T-helper 17 cell (primary cell): Measurements from ENCODE around the gene AXIN1. TPM values are rescaled to one million over a fixed set of nuclear protein-coding genes. Genes with fewer than 3 reads are reported as not detected.
"Not testable (repeated sequence)": the region's sequence is repeated elsewhere in the genome, so short reads cannot be mapped to it uniquely, and the experiment has no call there.

ENCODE experiments used
- ATAC-seq: fragments of 150-1000 bp; cut with Tn5 transposase; 2 replicates; pipeline ENCODE4 v1.10.0; 2021; ENCODE audit warnings: mild to moderate bottlenecking, moderate library complexity
- DNase-seq, 3 donors: peaks; one replicate each; pipeline versions ENCODE4 v3.0.0 to v3.0.0-alpha.2; 2020 to 2021
- H3K9me3 ChIP-seq: one replicate; pipeline ENCODE4 v1.7.0; 2013; ENCODE audit warnings: low read length, mild to moderate bottlenecking; ENCODE audit not compliant: control insufficient read depth, poor library complexity, severe bottlenecking
- H3K27ac Mint-ChIP-seq: one replicate; pipeline ENCODE4 v1.8.0; 2022; ENCODE audit warnings: mild to moderate bottlenecking, moderate library complexity, mixed read lengths
- H3K27me3 Mint-ChIP-seq: one replicate; pipeline ENCODE4 v1.8.0; 2022; ENCODE audit warnings: mixed read lengths
- H3K36me3 Mint-ChIP-seq: one replicate; pipeline ENCODE4 v1.8.0; 2022; ENCODE audit warnings: low read depth, mixed read lengths
- H3K4me1 Mint-ChIP-seq: one replicate; pipeline ENCODE4 v1.8.0; 2022; ENCODE audit warnings: mild to moderate bottlenecking, mixed read lengths
- H3K4me3 Mint-ChIP-seq: one replicate; pipeline ENCODE4 v1.8.0; 2022; ENCODE audit warnings: mild to moderate bottlenecking, moderate library complexity, mixed read lengths
- total RNA-seq, 4 donors: library from RNA in 2 of 4; stranded (reverse) in 2 of 4; gene quantifications; one replicate each; pipeline ENCODE4 v1.2.3 and lab custom pipeline; 2022 to 2026

AXIN1 gene
- total RNA-seq, 2 donors from 2014 or later = 38.9 to 42.5 TPM

DNA sequence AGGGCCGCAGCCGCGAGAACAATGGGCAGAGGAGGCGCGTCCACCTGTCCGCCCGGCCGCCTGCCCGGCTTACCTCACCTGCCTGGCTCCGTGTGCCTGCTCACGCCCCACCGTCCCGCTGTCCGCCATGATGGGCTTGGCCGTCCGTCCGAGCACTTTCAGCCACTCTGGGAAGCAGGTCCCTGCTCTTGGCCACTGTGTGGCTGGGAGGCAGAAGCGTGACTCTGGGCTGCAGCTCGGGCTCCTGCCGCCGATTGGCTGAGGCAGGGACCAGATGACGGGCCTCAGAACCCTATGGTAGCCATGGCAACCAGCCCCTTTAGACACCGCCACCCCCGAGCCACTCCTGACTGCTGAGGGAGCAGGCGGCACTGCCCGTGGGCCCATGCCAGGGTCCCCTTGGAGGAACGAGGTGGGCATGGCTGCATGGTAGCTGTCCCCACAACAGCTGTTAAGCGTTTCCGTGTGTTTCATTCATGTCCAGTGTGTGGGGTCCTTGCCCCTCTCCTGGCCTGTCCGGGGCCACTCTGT is 8.9 kb upstream of the AXIN1 start:
- DNase-seq (no peak), ATAC-seq (no peak)
- Mint-ChIP-seq H3K4me3 (no peak overlapping the region), H3K36me3 (no peaks in the 10 kb centered on the region), H3K27me3 (no peaks in the 10 kb centered on the region), H3K4me1 (peaks cover 9% of the 10 kb centered on the region), H3K27ac (peak overlapping the region; percentile 59)
- H3K9me3 ChIP-seq = no peaks in the 10 kb centered on the region

- Mint-ChIP-seq H3K36me3 (no peaks in the 10 kb centered on the region), H3K4me1 (peaks cover 11% of the 10 kb centered on the region), H3K27ac (no peak overlapping the region), H3K4me3 (no peak overlapping the region), H3K27me3 (no peaks in the 10 kb centered on the region)
- no peak for ATAC-seq
- no peaks in the 10 kb centered on the region for H3K9me3 ChIP-seq
- no peak for DNase-seq
These were observed 8.3 kb upstream of the AXIN1 start for GRCh38 chr16:360698-361336.

- no peaks in the 10 kb centered on the region for H3K27me3 Mint-ChIP-seq
- no peaks in the 10 kb centered on the region for H3K9me3 ChIP-seq
- DNase-seq (no peak), ATAC-seq (no peak)
- no peak overlapping the region for H3K4me3 Mint-ChIP-seq
- peaks cover 15% of the 10 kb centered on the region for H3K4me1 Mint-ChIP-seq
- no peak overlapping the region for H3K27ac Mint-ChIP-seq
- H3K36me3 Mint-ChIP-seq = no peaks in the 10 kb centered on the region
These were observed 7.6 kb upstream of the AXIN1 start for GRCh38 chr16:359871-360697.

- H3K4me3 Mint-ChIP-seq = no peak overlapping the region
- H3K27ac Mint-ChIP-seq = no peak overlapping the region
- H3K9me3 ChIP-seq = no peaks in the 10 kb centered on the region
- no peak for DNase-seq
- peaks cover 17% of the 10 kb centered on the region for H3K4me1 Mint-ChIP-seq
- H3K36me3 Mint-ChIP-seq = no peaks in the 10 kb centered on the region
- no peak for ATAC-seq
- H3K27me3 Mint-ChIP-seq = no peaks in the 10 kb centered on the region
These were observed 6.7 kb upstream of the AXIN1 start for GRCh38 chr16:359067-359763.

DNA sequence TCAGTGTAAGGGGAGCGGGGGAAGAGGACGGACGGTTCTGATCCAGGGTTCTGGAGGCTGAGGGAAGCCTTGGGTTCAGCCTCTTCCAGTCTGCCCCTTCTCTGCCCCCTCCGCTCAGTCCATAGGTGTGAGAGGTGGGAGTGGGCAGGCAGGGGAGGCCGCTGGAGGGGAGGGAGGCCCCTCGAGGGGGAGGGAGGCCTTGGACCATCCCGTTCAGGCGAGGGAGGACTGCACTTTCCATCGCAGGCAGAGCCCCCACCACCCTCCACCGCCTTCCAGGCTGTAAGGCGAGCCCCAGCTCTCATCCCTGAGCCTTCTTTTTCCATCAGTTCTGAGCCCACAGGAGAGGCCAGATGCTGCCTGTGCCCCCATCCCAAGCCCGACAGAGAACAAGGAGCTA is 4.2 kb upstream of the AXIN1 start:
- peak overlapping the region; percentile 63 for H3K27ac Mint-ChIP-seq
- no peak overlapping the region for H3K4me3 Mint-ChIP-seq
- H3K27me3 Mint-ChIP-seq = no peaks in the 10 kb centered on the region
- no peaks in the 10 kb centered on the region for H3K36me3 Mint-ChIP-seq
- H3K4me1 Mint-ChIP-seq = peaks cover 16% of the 10 kb centered on the region
- ATAC-seq (no peak), DNase-seq (no peak)
- no peaks in the 10 kb centered on the region for H3K9me3 ChIP-seq

DNA sequence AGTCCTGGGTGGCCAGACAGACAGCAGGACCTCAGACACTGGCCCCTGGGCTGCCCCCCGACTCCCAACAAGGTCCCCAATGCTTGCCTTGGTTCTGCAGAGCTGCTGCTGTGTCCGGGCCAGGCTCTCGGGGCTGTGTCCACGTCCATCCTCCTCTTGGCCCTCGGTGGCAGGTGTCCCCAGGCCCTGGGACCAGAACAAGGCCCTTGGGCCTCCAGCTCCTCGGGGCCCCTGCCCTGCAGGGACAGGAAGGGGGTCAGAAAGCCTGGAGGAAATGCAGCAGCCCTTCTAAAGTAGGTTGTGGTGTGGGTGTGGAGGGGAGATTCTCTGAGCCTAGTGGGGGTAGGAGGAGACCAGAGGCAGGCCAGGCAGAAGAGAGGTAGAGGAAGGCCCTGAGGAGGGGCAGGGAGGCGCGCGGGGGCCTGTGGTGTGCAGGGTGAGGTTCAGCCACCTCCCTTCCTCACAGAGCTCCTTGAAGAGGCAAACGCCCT is 2.5 kb upstream of the AXIN1 start:
- DNase-seq (peak; percentile 30 to 45 (median 35)), ATAC-seq (peak; percentile 24)
- Mint-ChIP-seq H3K4me3 (peak overlapping the region; percentile 95), H3K36me3 (no peaks in the 10 kb centered on the region), H3K27me3 (no peaks in the 10 kb centered on the region), H3K4me1 (peaks cover 18% of the 10 kb centered on the region), H3K27ac (peak overlapping the region; percentile 95)
- no peaks in the 10 kb centered on the region for H3K9me3 ChIP-seq

GRCh38 chr16:354291-354881 is 1.9 kb upstream of the AXIN1 start:
- ATAC-seq = no peak
- Mint-ChIP-seq H3K4me1 (peaks cover 18% of the 10 kb centered on the region), H3K27ac (peak overlapping the region; percentile 95), H3K27me3 (no peaks in the 10 kb centered on the region), H3K4me3 (peak overlapping the region; percentile 95), H3K36me3 (no peaks in the 10 kb centered on the region)
- no peak for DNase-seq
- H3K9me3 ChIP-seq = no peaks in the 10 kb centered on the region

DNA sequence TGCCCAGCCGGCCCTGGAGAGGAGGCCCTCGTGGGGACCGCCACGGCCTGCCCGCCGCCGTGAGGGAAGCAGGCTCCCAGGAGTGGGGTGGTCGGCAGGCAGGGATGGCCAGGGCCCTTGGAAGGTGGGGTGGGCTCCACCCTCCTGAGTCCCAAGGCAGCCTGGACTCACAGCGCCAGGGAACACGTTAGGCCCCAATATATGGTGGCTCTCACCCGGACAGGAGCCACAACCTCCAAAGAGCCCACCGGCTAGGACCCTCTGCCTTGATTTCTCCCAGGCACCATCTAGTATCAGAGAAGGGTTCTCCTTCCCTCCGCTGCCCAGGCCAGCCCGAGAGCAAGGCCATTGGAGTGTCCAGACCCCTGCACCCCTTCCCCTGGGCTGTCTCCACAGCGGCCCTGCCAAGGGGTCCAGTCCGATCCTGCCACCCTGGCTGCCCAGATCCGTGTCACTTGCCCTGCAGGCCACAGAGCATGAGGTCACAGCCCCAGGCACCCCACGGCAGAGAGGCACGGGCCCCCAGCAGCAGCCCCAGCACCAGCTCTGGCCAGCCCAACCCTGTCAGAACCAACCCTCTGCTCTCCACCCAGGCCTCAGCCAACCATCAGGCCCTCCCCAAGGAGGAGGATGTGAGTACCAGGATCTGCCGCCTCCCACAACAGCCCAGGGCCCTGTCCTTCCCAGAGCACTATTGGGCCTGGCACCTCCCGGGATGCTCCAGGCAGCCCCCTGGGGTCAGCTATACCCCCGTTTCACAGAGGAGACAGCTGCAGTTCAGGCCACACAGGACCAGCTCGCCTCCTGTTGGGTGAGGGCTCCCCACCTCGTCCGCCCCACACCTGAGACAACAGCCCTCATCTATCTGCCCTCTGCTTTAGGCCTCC is 1.1 kb upstream of the AXIN1 start:
- Mint-ChIP-seq H3K27ac (peak overlapping the region; percentile 95), H3K4me1 (peaks cover 21% of the 10 kb centered on the region), H3K36me3 (no peaks in the 10 kb centered on the region), H3K27me3 (no peaks in the 10 kb centered on the region), H3K4me3 (peak overlapping the region; percentile 95)
- DNase-seq = no peak
- H3K9me3 ChIP-seq = no peaks in the 10 kb centered on the region
- ATAC-seq = no peak

DNA sequence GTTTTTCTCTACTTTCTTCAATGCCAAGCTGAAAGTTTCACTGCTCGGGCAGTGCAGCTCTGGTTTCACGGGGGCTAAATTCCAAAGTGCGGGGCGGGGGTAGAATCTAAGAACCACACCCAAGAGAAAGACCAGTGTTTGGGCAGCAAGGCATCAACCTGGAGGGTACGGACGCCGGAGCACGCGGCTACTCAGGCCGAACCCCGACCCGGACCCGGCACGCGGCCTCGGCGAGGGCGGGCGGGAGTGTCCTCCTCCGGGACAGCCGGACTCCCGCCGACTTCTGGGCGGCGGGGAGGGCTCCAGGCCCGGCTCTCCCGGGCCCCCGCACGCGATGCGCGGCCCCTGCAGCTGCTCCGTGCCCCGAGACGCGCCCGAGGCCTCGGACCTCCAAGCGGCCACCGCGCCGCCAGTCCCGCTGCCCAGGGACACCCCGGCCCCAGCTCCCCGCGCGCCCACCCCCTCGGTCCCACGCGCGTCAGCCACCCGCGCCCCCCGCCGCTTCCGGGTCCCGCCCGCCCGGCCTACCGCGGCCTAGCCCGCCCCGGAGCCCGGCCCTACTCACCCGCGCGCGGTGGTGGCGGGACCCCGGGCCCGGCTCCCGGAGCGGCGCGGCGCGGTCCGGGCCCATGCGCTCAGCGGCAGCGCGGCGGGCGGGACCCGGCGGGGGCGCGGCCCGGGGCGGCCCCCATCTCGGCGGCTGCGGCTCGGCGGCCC is 561 bp downstream of the AXIN1 start:
- peaks cover 4% of the 10 kb centered on the region for H3K36me3 Mint-ChIP-seq
- ATAC-seq (peak; percentile 28), DNase-seq (peak in 2 of 3 donors; percentile 44 to 47)
- no peak overlapping the region for H3K27ac Mint-ChIP-seq
- no peaks in the 10 kb centered on the region for H3K9me3 ChIP-seq
- H3K4me3 Mint-ChIP-seq = peak overlapping the region; percentile 87
- no peaks in the 10 kb centered on the region for H3K27me3 Mint-ChIP-seq
- peaks cover 34% of the 10 kb centered on the region for H3K4me1 Mint-ChIP-seq

DNA sequence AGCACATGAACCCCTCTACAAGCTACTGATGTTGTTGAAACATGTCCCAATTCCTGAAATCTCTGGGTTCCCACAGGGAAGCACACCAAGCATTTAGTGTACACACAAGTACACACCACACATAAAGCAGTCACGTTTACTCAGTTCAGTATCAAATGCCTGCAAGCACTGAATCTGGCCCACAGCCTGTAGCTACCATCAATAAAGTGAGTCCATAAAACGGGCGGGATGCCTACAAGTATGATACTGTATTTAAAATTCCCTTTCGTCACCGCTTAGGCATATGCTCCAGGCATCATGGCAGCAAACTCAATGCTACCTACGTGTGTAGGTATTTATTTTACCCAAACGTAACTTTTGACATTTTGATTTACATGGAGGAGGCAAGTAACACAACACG is 2.3 kb downstream of the AXIN1 start:
- H3K9me3 ChIP-seq = no peaks in the 10 kb centered on the region
- Mint-ChIP-seq H3K36me3 (peaks cover 4% of the 10 kb centered on the region), H3K4me1 (peaks cover 38% of the 10 kb centered on the region), H3K4me3 (no peak overlapping the region), H3K27me3 (no peaks in the 10 kb centered on the region), H3K27ac (no peak overlapping the region)
- ATAC-seq (no peak), DNase-seq (no peak)

GRCh38 chr16:349211-349610 is 3.3 kb downstream of the AXIN1 start:
- Mint-ChIP-seq H3K27me3 (no peaks in the 10 kb centered on the region), H3K27ac (peak overlapping the region; percentile 47), H3K4me1 (peaks cover 38% of the 10 kb centered on the region), H3K4me3 (no peak overlapping the region), H3K36me3 (peaks cover 4% of the 10 kb centered on the region)
- DNase-seq (no peak), ATAC-seq (no peak)
- H3K9me3 ChIP-seq = no peaks in the 10 kb centered on the region

GRCh38 chr16:348495-348894 is 4.0 kb downstream of the AXIN1 start:
- Mint-ChIP-seq H3K4me1 (peaks cover 35% of the 10 kb centered on the region), H3K27ac (peak overlapping the region; percentile 75)
- H3K9me3 ChIP-seq, ATAC-seq, H3K36me3 Mint-ChIP-seq, H3K27me3 Mint-ChIP-seq, H3K4me3 Mint-ChIP-seq, DNase-seq: not testable (repeated sequence)
